HG03135 (cell line): ENCODE data around the gene RENBP.

ENCODE experiments used
- ATAC-seq: cut with Tn5 transposase; IDR thresholded peaks from one replicate; pipeline ENCODE4 v1.9.1; 2021; ENCODE audit warnings: mild to moderate bottlenecking, moderate library complexity; ENCODE audit not compliant: unreplicated experiment

The RENBP gene

DNA sequence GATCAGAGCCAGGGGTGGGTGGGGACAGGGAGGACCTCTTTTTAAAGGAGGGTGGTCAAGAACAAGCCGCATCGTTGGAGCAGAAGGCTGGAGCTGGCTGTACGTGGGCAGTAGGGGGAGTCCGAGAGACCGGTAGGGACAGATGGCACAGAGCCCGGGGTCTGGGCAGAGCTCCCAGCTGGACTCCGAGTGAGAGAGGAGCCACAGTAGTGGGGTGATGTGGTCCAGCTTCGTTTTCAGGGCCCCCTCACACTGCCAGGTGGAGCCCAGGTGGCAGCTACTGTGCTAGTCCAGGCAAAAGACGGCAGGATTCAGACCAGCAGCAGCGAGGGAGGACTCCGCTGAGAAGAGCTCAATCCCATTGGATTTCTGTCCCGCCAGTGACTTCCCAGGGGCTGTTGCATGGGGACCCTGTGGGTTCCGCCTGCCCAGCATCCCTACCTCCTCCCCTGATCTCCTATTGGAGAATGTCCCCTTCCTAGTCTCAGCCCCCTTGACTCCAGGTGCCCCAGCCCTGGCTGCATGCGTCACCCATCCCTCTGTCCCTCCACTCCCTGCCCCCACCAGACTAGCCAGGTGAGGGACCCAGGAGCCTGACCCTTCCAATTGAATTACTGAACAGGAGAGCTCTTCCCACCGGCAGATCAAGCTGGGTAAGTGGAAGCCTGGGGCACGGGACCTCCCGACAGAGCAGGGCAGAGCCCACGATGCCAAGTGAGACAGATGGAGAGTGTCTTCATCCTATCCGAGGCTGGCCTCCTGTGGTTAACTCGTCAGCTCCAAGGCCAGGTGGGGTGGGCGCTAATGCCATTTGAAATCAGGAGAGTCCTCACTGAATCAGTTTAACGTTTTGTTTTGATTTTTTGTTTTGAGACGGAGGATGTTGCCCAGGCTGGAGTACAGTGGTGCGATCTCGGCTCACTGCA, 21.2 kb downstream of the RENBP start:
- no peak for ATAC-seq

DNA sequence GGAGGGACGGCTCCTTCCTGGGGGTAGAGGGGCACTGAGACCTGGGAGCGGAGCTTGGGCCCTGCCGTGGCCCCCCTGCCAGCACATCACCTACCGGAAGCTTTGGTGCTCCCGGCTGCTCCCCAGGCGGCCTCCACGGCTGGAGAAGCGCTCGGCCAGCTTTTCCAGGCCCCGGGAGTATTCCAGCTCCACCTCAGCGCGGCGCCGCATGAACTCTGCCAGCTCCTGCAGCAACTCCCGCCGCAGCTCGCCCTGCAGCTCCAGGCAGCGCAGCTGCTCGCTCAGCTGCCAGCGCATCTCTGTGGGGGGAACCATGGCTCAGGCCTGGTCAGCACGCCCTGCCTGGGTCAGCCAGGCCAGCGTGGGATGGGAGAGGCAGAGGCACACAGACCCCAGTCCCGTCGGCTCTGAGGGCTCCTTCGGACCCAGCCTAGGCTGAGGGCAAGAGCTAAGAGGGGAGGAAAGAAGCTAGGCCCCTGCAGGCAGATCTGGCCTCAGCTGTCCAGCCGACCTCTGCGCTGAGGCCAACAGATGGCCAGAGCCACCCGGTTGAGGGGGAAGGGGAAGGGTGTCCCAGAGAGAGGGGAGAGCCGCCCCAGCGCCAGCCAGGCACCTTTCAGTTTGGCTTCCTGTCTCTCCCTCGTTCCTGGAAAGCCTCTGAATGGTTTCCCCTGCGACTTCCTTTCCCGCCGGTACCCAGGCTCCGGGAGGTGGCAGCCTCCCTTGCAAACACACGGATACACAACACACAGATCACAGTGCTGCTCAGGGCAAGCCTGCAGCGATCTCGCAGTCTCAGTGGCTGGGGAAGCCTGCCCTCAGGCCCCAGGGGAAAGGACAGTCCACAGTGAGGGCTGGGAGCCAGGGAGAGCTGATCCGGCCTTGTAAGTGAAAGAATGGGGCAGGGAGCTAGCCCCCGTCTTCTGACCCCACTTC, 22.7 kb downstream of the RENBP start:
- no peak for ATAC-seq

DNA sequence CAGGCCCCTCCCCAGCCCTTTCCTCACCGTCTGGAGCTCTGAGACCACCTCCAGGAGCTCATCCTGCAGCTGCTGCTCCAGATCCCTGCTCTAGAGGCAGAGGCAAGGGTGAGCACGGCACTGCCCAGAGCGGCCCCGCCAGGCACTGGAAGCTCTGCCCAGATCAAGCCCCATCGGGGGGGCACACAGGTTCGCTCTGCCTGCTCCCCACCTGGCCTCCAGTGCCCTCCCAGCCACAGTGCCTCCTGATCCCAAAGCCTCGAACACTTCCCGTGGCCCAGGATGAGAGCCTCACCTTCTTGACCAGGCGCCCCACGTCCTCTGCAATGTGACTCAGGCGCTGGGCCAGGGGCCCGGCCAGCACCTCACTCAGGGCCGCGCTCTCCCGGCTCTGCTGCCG, 23.4 kb downstream of the RENBP start:
- no peak for ATAC-seq

GRCh38 chrX:153920546-153920945, 23.9 kb downstream of the RENBP start:
- no peak for ATAC-seq

- ATAC-seq = no peak
Measured at GRCh38 chrX:153919281-153919680, 25.2 kb downstream of the RENBP start.

DNA sequence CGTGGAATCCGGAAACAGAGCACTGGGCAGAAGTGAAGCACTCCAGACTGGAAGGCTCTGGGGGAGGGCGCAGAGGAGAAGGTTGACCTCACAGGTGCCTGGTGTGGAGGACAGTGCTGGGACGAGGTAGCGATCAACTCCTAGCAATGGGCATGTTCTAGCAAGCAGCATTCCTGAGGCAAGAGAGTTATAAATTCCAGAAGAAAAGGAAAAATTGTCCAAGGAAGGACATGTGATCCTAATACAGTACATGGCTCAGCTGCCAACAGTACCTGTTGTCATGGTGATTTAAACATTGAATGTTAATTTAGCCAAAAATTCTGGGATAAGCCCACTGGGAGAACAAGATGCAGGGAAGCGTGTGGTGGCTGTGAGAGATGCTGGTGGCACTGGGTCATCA, 26.6 kb downstream of the RENBP start:
- no peak for ATAC-seq

GRCh38 chrX:153913701-153914100, 30.7 kb downstream of the RENBP start:
- ATAC-seq = no peak

GRCh38 chrX:153913211-153913610, 31.2 kb downstream of the RENBP start:
- ATAC-seq = no peak

- ATAC-seq = no peak
Measured at GRCh38 chrX:153911798-153912197, 32.6 kb downstream of the RENBP start.

GRCh38 chrX:153910446-153910845, 34.0 kb downstream of the RENBP start:
- ATAC-seq = no peak

- ATAC-seq = no peak
Measured at GRCh38 chrX:153909980-153910360, 34.5 kb downstream of the RENBP start.

DNA sequence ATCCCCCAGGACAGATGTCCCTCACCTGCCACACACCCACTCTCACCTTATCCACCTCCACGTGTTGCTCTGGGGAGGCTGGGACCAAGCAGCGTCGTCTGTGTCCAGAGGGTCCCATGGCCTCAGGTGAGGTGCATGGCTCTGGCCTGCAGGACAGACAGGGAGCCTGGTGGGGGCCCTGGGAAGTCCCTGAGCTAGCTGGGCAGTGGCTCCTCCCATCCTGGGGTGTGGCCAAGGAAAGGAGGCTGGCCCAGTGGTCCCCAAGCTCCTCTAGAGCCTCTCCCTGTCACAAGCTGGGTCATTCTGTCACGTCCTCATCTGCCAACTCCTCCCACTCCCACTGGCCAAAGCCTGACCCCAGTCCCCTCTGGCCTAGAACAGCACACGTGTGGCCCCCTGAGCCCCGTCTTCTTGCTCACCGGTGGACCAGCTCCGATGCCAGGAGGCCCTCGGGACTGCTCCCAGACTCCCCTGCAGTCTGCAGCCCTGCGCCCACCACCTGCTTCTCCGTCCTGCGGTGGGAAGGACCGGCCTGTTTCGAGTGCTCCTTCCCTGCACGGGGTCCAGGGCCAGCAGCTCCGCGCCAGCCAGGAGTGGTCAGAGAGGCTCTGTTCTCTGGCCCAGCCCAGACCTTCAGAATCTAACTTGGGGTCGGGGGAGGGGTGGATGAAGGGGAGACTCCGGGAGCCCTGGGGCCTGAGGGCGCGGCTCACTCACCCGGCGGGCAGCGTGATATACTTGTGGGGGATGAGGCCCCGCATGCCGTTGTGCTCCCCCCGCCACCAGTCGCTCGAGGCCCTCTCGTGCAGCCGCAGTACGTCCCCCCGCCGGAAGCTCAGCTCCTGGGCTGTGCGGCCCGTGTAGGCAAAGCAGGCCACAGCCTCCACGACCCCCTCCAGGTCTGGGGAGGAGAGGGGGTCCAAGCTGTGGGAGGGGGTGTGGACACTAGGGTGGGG, 35.1 kb downstream of the RENBP start:
- ATAC-seq = no peak

GRCh38 chrX:153908219-153908860, 36.1 kb downstream of the RENBP start:
- ATAC-seq = no peak

DNA sequence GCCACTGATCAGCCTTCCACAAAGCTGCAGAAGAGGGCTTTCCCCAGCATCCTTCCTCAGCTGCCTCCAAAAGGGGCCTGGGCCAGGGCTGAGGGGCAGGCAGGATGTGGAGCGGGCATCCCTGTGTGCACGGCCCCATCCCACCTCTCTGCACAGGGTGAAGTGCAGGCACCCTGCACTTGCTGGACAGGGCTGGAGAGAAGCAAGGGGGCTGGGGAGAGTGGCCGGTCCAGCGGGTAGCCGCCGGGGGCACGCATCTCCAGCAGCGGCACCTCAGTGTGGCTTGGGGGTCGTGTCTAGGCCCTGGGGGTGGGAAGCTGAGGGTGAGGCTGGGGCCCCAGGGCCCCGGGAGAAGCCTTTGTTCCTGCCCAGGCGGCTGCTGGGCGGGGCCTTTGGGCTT, 37.0 kb downstream of the RENBP start:
- ATAC-seq = no peak

DNA sequence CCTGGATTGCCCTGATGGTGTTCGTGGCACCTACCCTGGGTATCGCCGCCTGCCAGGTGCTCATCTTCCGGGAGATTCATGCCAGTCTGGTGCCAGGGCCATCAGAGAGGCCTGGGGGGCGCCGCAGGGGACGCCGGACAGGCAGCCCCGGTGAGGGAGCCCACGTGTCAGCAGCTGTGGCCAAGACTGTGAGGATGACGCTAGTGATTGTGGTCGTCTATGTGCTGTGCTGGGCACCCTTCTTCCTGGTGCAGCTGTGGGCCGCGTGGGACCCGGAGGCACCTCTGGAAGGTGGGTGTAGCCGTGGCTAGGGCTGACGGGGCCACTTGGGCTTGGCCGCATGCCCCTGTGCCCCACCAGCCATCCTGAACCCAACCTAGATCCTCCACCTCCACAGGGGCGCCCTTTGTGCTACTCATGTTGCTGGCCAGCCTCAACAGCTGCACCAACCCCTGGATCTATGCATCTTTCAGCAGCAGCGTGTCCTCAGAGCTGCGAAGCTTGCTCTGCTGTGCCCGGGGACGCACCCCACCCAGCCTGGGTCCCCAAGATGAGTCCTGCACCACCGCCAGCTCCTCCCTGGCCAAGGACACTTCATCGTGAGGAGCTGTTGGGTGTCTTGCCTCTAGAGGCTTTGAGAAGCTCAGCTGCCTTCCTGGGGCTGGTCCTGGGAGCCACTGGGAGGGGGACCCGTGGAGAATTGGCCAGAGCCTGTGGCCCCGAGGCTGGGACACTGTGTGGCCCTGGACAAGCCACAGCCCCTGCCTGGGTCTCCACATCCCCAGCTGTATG, 38.1 kb downstream of the RENBP start:
- ATAC-seq = no peak

DNA sequence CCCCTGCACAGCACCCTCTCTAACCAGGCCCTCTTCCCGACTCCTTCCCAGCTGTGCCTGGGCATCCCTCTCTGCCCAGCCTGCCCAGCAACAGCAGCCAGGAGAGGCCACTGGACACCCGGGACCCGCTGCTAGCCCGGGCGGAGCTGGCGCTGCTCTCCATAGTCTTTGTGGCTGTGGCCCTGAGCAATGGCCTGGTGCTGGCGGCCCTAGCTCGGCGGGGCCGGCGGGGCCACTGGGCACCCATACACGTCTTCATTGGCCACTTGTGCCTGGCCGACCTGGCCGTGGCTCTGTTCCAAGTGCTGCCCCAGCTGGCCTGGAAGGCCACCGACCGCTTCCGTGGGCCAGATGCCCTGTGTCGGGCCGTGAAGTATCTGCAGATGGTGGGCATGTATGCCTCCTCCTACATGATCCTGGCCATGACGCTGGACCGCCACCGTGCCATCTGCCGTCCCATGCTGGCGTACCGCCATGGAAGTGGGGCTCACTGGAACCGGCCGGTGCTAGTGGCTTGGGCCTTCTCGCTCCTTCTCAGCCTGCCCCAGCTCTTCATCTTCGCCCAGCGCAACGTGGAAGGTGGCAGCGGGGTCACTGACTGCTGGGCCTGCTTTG, 38.9 kb downstream of the RENBP start:
- ATAC-seq = no peak

DNA sequence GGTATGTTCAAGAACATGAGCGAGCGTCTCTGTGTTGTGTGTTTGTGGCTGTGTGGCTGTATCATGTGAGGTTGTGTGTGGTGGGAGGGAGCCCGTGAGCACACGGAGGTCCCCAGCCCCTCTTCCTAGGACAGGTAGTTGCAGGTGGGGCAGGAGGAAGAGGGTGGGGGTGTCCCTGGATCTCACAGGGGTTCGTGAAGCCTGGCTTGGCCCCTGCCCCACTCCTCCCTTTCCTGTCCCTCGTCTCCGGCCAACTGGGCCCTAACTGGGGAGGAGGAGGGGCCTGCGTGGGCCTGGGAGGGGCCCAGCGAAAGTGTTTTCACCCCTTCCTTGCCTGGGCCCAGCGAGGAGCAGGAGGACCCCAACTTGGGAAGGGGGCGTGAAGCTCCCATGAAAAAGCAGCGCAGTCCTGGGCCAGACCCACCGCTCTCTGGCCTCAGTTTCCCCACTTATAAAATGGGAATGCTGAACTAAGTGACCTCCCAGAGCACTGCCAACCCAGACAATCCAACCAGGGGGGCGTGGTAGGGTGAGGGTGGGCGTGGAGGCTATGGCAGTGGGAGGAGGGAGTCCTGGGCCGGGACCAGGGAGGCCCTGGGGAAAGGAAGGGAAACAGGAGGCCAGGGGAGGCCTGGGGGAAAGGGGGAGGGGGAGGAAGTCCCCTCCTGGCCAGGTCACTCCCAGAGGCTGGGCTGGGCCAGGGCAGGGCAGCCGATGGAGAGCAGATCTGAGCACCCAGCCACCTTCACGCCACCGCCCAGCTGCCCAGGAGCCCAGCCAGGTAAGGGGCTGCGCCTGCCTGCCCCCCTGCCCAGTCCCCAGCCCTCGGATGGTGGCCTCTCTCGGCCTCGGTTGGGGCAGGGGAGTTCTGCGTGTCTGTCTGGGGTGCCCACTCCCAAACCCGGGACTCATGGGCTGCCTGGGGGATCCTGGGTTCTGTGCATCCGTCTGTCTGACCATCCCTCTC, 40.2 kb downstream of the RENBP start, which contains the start of gene AVPR2:
Gene AVPR2 (plus strand): TSS at position 683 of the 967 bp plus-strand sequence. CDS start 473 bp downstream, outside the sequence.
- no peak for ATAC-seq
